AG08395 (cell line): ENCODE data around the gene NOL6.
"Not testable (repeated sequence)": the region's sequence is repeated elsewhere in the genome, so short reads cannot be mapped to it uniquely, and the experiment has no call there.

Experiments
- DNase-seq: peaks from one replicate; pipeline ENCODE4 v3.0.0; 2012; ENCODE audit warnings: mixed read lengths, low spot score

NOL6 gene

GRCh38 chr9:33431420-33431819 lies 42.3 kb downstream of the NOL6 start:
- DNase-seq, result no peak

GRCh38 chr9:33430942-33431341 lies 42.8 kb downstream of the NOL6 start:
- DNase-seq, result peak; percentile 41

- DNase-seq, result no peak
Measured at GRCh38 chr9:33429256-33429985, 44.3 kb downstream of the NOL6 start.

GRCh38 chr9:33426843-33427293 lies 46.9 kb downstream of the NOL6 start:
- DNase-seq, result no peak

- no peak for DNase-seq
Measured at GRCh38 chr9:33425128-33425533, 48.6 kb downstream of the NOL6 start.

GRCh38 chr9:33424492-33424891 lies 49.2 kb downstream of the NOL6 start:
- not testable (repeated sequence) for DNase-seq

- DNase-seq, result not testable (repeated sequence)
Measured at GRCh38 chr9:33424043-33424442, 49.7 kb downstream of the NOL6 start.

GRCh38 chr9:33419708-33420303 lies 53.9 kb downstream of the NOL6 start:
- DNase-seq, result no peak

GRCh38 chr9:33418090-33418489 lies 55.6 kb downstream of the NOL6 start:
- no peak for DNase-seq

GRCh38 chr9:33416996-33417395 lies 56.7 kb downstream of the NOL6 start:
- DNase-seq, result no peak

GRCh38 chr9:33415501-33416038 lies 58.2 kb downstream of the NOL6 start:
- peak; percentile 58 for DNase-seq

- no peak for DNase-seq
Measured at GRCh38 chr9:33414889-33415500, 58.7 kb downstream of the NOL6 start.

GRCh38 chr9:33414268-33414667 lies 59.5 kb downstream of the NOL6 start:
- DNase-seq, result no peak
